Islet of Langerhans (tissue), 1 donor: ENCODE data around the gene MYF5.
"Not testable (repeated sequence)": the region's sequence is repeated elsewhere in the genome, so short reads cannot be mapped to it uniquely, and the experiment has no call there.

ENCODE experiments used
- FAIRE-seq: peaks from one replicate; lab custom pipeline; 2011; peaks lifted over from hg19 to GRCh38; lab: Jason Lieb, UNC

The MYF5 gene

DNA sequence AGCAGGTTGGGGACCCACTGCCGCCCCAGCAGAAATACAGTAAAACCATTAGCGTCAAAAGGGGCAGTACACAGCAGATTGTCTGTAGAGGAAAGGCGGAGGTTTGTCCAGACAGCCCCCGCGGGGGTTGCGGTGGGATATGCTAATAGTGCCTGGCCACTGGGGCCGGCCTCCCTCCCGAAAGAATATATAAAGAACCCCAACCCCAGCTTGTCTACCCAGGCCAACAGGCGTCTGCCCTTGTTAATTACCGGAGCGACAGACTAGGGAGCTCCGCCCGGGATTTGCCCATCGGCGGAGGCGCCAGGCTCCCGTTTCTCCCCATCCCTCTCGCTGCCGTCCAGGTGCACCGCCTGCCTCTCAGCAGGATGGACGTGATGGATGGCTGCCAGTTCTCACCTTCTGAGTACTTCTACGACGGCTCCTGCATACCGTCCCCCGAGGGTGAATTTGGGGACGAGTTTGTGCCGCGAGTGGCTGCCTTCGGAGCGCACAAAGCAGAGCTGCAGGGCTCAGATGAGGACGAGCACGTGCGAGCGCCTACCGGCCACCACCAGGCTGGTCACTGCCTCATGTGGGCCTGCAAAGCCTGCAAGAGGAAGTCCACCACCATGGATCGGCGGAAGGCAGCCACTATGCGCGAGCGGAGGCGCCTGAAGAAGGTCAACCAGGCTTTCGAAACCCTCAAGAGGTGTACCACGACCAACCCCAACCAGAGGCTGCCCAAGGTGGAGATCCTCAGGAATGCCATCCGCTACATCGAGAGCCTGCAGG is at the start of gene MYF5:
Gene MYF5 (plus strand): TSS at position 217 of the 774 bp plus-strand sequence. CDS start 152 bp downstream, at position 369.
- FAIRE-seq, result no peak

DNA sequence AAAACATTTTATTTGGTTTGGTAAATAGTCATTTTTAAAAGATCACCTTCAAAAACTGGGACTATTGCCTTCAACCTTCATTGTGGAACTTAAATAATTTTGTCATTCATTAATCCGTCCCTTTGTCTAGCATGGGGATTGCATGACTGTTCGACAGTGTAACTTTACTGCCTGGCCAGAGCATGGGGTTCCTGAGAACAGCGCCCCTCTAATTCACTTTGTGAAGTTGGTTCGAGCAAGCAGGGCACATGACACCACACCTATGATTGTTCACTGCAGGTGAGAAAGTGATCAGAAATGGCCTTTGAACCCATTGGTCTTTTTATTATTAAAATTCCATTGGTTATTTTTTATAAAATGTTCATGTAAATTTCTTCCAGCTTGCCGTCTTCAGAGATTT is 46.5 kb upstream of the MYF5 start:
- FAIRE-seq, result no peak

DNA sequence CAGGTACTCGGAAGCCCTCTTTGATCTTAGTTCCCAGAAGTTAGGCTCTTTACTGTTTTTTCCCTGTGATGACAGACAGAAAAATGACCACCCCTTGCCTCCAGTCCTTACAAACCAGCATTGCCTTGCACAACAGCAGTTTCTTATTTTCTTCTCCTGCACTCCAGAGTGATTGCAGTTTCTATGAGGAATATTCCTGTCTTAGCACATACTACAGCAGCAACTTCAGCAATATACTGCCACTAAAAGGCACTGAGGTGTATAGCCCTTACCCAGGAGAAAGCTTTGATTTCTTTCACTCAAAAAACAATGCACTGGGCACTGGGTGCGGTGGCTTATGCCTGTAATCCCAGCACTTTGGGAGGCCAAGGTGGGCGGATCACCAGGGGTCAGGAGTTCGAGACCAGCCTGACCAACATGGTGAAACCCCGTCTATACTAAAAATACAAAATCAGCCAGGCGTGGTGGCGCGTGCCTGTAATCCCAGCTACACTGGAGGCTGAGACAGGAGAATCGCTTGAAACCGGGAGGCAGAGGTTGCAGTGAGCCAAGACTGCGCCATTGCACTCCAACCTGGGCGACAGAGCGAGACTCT is 40.6 kb upstream of the MYF5 start:
- not testable (repeated sequence) for FAIRE-seq

DNA sequence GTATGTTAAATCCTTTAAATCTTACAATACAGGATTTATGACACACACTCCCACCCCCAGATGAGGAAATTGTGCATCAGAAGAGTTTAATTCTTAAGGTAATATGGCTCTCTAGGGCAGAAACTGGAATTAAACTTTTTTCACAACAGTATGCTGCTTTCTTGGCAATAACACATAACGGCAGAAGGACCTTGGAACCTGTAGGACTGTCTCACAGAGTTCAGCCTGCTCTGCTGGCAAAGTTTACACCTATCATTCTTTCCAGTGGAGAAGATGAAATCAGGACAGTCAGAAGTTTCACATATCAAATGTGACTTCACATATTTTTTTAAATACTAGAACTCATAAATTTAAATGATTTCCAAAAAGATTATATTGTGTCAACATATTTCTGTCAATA is 39.9 kb upstream of the MYF5 start:
- FAIRE-seq, result no peak

DNA sequence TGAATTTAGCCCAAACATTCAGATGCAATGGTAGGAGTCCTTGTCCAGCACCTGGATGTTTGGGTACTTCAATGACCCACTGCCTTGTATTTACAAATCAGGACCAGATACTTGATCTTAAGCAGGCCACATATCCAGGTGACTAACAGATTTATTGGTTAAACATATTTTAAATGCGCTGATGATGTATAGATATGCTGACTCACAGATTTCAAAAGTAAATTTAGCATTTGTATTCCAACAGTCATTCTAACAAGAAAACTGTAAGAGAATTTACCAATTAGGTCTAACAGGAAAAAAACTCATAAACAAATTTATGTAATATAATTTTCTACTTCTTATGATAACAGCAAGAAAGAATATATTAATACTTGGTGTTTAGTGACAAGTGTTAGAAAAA is 38.7 kb upstream of the MYF5 start:
- FAIRE-seq, result no peak

DNA sequence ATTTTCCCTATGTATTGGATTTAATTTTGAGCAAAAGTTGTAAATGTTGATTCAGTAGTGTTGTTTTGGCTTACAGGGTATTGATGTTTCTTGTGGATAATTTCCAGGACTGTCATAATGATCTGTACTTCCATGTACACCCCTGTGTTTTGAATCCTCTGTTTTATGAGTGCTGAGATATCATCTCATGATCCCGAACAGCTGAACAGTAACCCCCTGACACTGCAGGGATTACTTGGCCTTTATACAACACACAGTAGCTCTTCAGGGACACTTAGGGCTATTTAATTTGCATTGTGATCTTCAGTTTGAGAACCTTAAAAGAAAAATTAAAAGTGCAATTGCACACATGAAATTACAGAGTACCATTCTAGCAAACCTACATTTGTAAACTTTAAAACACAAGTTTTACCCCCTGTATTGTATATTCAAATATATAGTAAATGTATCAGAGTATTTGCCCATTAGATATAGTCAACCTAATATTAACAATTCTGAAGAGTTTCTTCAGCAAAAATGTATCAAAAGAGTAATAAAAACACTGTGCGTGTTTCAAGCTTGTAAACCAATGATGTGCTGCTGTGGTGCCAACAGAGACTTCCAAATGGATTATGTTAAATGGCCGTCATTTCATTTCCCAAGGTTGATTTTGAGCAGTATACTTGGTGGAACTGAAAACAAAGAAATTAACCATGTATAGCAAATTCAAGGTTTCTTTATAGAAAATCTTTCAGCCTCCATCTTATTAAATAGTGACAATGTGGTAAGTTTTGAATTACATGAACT is 37.2 kb upstream of the MYF5 start:
- FAIRE-seq, result no peak

DNA sequence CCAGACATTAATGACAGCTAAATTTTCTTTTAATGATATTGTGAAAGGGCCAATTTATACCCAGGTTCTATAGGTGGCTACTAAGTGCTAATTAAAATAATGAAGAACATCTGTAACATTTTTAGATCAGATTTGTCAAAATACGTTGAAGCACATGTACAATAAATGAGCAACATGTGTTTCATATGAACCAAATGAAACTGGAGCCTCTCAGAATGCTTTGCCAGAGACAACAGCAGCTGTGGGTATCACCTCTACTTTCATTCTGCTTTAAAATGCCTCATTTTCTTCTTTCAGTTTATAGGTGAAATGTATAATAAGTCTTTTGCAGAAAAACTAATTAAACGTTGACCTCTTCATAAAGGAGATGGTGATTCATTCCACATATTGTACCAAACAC is 35.4 kb upstream of the MYF5 start:
- FAIRE-seq, result no peak

DNA sequence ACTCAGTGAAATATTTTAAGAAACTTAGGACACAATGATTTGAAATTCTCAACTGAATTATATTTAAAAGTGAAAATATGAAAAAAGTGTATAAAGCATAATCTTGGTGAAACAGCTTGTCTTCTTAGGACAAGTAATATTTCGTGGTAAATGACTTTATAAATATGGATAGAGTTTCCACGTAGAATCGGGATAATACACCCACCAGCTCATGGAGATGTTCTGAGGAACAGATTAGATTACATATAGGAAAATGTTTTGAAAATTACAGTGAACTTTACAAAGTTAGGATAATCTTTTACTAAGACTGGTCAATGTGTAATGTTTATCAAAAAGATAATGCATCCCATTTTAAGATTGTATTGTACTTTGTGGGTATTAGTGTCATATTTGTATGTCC is 34.9 kb upstream of the MYF5 start:
- FAIRE-seq, result no peak

DNA sequence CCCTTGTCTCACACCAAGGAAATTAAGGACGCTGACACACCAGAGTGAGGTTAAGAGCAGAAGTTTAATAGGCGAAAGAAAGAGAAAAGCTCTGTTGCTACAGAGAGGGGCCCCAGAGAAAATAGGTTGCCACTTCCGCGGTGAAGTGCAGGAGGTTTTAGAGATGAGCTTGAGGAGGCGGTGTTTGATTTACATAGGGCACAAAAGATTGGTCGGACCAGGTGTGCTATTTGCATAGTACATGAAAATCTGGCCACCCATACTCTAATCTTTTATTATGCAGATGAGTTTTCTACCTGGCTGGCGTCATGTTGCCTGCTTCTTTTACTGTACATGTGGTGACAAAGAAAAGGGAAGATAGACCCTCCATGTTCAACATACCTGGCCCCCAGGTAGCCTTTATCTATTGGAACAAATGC is 32.6 kb upstream of the MYF5 start:
- no peak for FAIRE-seq

DNA sequence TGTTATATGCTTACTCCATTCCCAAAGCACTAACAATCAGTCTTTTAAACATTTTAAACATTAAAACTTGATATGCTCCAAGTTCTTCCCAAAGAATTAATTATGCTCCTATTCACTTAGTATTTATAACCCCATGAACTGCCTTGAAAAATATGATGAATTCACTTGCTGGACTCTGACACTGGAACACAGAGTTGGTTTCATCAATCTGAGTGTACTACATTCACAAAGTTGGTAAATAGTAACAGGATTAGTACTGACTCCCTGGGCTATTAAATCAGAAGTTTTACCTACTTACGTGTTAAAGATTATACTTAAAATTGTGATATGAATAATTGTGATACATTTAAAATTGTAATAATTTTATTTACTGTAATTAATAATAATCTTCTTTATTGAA is 26.6 kb upstream of the MYF5 start:
- no peak for FAIRE-seq

DNA sequence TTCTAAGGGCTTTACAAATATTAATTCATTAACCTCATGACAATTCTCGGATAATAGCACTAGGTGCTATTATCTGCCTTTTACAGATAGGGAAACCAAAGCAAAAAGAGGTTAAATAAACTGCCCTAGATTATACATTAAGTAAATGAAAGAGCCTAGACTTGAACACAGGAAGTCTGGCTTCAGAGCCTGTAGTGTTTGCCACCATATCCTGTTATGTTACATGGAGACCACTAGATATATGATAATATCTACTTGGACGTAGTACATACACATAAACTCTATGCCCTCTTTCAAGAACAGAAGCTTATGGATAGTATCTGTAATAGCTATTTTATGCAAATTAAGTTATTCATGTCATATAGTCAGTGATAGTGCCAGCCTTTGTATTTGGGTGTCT is 26.2 kb upstream of the MYF5 start:
- FAIRE-seq, result no peak

DNA sequence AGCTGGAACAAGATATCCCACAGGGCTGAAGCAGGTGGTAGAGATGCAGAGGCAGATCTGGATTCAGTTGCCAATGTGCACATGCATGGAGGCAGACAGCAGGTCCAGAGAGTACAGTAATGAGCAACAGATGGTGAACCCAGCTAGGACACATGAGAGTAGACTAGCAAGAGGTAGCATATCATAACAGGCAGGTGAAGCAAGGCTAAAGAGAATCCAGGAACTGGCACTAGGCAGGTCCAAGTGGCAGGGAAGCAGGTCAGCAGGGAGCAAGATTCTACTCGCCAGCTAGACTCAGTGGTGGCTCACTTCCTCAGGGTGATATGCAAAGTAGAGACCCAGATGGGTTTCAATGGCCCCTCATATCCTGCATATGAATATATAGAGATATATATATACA is 24.6 kb upstream of the MYF5 start:
- no peak for FAIRE-seq

DNA sequence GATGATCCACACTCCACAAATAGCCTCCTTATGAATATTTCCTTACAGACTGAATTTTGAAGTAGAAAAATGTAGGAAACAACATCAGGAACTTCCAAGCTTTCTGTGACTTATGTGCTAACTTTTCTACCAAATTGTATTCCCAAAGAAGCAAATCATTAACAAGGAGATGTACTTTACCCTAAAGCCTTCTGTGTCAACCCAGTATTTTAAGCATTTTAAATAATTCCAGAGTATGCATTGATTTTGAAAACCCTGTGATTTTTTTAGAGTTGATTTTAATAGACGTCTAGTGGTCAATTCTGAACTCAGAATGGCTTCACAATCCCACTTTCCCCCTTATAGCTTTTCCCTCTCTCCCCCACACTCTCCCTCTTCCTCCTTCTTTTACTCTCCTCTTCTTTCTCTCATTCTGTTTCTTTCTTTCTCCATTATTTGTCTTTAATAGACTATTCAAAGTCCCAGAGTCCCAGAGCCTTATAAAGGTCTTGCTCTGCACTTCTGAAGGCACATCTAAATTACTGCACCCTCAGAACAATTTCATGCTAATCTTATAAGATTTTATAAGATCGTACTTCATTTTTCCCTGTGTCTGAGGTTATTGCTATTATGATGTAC is 19.3 kb upstream of the MYF5 start:
- FAIRE-seq, result no peak

DNA sequence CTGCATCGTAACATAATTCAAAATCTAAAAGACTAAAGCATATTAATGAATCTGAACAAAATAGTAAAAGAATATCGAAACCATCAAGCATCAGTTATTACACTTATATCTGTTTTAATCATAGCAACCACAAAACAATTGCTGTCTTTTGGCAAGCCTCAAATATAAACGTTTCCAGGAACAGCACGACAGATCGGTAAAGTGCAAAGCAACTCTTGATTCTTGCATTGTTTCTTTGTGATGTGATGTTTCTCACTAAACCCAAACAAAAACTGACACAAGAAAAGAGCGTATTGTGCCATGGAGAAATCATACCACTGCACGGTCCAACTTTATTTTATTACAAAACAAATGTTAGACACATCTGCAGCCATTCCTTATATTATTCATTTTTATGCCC is 18.5 kb upstream of the MYF5 start:
- no peak for FAIRE-seq

DNA sequence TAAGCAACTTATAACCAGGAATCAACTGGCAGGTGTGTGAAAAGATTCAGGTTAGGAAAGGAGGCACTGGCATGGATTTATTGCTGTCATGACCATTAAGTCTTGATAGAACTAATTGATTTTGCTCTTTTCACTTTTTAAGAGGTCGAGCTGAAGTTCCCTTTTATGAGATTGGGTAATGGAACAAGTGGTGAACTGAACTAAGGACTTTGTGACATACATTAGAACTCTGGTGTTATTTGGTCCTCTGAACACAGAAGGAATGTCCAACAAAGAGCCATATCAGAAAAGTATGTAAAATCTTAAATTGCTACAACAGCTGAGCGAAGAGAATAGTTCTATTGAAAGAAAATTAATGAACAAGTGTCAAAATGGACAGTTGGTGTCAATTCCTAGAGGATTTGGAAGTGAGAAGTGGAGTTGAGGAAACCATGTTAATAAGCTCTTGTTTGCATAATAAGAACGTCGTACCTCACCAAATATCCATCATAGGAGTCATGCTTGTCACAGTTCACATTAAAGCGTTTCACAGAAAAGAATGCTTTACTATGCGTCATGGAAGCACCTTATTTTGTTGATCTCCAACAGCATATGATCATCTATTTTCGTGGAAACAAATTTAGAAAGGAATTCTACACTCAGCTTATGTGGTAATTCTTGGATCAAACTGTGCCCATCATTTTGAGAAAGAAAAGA is 17.7 kb upstream of the MYF5 start:
- no peak for FAIRE-seq

DNA sequence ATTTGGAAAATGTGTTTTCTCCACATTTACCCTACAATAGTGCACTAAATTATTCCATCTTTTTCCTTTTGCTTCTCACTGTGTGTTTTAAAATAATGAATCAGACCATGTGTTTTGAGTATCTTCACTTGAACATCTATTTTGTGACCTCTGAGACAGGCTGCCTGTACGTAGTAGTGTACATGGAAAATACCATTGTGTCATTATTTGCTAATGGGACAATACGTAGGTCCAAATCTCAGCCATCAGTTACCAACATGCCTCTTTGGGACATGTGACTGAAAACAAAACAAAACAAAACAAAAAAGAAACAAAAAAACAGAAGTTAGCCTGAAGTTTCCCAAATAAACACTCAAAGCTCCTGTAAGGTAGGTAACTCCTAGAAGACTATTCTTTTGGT is 16.4 kb upstream of the MYF5 start:
- FAIRE-seq, result no peak

DNA sequence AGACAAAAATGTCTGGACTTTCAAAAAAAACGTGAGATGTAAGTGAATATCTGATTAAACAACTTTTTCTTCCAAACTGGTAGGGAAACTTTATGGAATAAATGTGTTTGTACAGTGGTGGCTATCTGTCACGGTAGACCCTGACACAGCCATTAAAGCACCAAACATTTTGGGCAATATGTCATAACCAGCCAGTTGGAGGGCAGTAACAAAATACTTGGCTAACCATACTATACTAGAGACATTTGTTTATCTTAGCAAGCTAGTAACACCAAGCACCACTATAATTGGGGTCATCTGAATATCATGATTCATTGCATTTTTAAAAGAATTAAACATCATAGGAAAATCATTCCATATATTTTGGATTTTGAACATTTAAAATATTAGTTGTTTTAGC is 15.3 kb upstream of the MYF5 start:
- FAIRE-seq, result no peak

DNA sequence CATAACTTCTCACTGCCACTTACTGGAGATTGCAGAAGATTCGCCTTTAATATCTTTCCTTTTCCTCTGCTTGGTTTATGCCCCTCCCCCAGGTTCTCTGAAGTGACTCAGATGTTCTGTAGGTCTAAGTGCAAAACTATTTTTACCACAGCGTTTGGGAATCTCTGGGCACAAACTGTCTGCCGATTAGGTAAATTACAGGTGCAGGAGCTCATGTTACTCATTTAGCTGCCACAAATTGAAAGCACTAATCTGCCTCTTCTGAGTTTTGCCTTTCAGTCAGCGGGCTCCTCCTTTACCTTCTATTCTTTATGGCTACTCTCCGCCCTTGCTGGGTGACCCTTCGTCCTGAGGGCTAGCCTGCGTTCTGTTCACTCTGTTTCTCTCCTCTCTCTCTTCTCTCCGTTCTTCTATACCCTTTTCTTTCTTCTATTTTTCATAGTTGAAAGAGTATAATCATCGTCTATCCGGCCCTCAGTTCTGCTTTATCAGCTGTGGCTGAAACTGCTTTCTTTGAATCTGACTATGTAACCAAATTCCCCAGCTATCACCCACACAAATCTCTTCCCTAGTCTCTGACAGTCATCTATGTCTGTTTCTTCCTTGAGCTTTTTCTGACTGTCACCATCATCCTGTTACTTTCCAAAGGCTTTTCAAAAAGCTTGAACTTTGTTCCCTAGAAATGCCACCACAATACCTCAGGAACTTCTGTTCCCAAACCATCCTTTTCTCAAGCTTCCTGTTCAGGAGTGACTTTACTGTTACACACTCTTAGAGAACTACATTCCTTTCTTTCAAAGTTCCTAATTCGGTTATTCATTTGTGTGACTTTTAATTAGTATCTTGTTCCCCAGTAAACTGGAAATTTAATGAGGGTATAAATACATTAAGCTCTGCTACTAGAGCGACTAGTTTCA is 13.6 kb upstream of the MYF5 start:
- no peak for FAIRE-seq

DNA sequence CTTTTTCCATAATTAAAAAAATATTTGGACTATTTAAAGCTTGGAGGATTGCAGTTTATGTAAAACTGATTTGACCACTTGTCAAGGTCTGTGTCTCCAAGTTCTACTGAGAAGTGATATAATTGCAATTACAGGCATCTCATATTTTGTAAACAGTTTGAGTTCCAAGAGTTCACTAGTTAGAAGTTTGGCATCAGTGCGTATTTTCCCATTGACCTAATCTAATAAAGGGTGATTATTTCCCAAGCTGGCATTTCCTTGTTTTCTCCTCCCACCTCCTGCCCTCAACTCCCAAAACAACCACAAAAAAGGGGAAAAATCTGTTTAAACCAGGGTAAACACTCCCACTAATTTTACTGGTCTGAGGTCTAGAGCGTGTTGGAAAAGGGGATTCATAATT is 12.3 kb upstream of the MYF5 start:
- FAIRE-seq, result no peak

DNA sequence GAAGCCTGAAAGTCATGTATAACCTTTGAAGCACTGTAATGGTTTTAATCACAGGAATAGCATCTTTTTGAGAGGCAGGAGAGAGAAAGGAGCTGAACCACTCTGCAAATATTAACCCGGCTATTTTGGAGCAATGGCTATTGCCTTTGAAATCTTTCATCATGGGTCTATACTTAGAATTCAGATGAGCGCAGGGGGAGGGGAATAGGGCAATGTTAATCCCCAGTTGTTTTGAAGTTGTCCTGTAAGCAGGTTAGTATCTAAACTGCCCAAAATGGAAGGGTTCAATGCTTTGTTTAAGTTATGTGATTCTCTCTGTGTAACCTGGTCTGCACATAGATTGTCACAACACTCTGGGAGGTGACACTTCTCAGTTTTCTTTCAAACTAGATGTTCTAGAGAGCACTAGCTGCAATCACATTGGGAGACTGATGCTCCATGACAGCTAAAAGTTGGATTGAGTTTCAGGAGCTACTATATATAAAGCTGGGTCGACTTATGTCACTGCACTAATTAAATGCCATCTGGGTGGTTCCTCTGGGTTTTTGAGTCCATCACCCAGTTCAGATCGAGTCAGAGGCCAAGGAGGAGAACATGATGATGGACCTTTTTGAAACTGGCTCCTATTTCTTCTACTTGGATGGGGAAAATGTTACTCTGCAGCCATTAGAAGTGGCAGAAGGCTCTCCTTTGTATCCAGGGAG is 9.4 kb upstream of the MYF5 start, which contains the start of gene MYF6:
Gene MYF6 (plus strand): TSS at position 509 of the 704 bp plus-strand sequence. CDS start 86 bp downstream, at position 595.
- no peak for FAIRE-seq
